Kidney epithelial cell (primary cell): ENCODE data around the gene SFT2D2. TPM values are rescaled to one million over a fixed set of nuclear protein-coding genes. Genes with fewer than 3 reads are reported as not detected.

Experiments used
- DNase-seq: peaks from one replicate; pipeline ENCODE4 v3.0.0-alpha.2; 2010; ENCODE audit warnings: low read depth
- H3K27me3 ChIP-seq: 2 replicates; pipeline ENCODE4 v1.6.0; 2011; ENCODE audit warnings: low read length; ENCODE audit not compliant: control insufficient read depth, insufficient read depth
- H3K36me3 ChIP-seq: 2 replicates; pipeline ENCODE4 v1.5.1; 2011; ENCODE audit warnings: low read length; ENCODE audit not compliant: control insufficient read depth, insufficient read depth
- H3K4me3 ChIP-seq: 2 replicates; pipeline ENCODE4 v1.5.1; 2011; ENCODE audit warnings: low read depth, mild to moderate bottlenecking, control low read depth, low read length
- total RNA-seq: library from RNA; depleted of rRNA; stranded (reverse); fragments of >200 nt; gene quantifications from 2 replicates; pipeline ENCODE4 v1.2.3, GENCODE V29; 2015
- TF ChIP-seq, protein P1 (sequence below): IDR thresholded peaks from 2 replicates; pipeline ENCODE4 v1.5.1; 2011; ENCODE audit warnings: mild to moderate bottlenecking, moderate library complexity, low read length, control low read depth, inconsistent platforms; ENCODE audit not compliant: insufficient read depth, poor library complexity, severe bottlenecking

SFT2D2 gene
- total RNA-seq, 1 donor from 2014 or later, result 42.1 TPM

- Histone ChIP-seq H3K27me3 (no peaks in the 10 kb centered on the region), H3K36me3 (no peaks in the 10 kb centered on the region), H3K4me3 (no peak overlapping the region)
- TF ChIP-seq, protein P1, sequence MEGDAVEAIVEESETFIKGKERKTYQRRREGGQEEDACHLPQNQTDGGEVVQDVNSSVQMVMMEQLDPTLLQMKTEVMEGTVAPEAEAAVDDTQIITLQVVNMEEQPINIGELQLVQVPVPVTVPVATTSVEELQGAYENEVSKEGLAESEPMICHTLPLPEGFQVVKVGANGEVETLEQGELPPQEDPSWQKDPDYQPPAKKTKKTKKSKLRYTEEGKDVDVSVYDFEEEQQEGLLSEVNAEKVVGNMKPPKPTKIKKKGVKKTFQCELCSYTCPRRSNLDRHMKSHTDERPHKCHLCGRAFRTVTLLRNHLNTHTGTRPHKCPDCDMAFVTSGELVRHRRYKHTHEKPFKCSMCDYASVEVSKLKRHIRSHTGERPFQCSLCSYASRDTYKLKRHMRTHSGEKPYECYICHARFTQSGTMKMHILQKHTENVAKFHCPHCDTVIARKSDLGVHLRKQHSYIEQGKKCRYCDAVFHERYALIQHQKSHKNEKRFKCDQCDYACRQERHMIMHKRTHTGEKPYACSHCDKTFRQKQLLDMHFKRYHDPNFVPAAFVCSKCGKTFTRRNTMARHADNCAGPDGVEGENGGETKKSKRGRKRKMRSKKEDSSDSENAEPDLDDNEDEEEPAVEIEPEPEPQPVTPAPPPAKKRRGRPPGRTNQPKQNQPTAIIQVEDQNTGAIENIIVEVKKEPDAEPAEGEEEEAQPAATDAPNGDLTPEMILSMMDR, result no peak
- no peak for DNase-seq
Observed at GRCh38 chr1:168187177-168187576, 38.6 kb upstream of the SFT2D2 start.

GRCh38 chr1:168190403-168190802 lies 35.4 kb upstream of the SFT2D2 start:
- DNase-seq, result no peak
- TF ChIP-seq, protein P1, result no peak
- H3K36me3 ChIP-seq, result no peaks in the 10 kb centered on the region

DNA sequence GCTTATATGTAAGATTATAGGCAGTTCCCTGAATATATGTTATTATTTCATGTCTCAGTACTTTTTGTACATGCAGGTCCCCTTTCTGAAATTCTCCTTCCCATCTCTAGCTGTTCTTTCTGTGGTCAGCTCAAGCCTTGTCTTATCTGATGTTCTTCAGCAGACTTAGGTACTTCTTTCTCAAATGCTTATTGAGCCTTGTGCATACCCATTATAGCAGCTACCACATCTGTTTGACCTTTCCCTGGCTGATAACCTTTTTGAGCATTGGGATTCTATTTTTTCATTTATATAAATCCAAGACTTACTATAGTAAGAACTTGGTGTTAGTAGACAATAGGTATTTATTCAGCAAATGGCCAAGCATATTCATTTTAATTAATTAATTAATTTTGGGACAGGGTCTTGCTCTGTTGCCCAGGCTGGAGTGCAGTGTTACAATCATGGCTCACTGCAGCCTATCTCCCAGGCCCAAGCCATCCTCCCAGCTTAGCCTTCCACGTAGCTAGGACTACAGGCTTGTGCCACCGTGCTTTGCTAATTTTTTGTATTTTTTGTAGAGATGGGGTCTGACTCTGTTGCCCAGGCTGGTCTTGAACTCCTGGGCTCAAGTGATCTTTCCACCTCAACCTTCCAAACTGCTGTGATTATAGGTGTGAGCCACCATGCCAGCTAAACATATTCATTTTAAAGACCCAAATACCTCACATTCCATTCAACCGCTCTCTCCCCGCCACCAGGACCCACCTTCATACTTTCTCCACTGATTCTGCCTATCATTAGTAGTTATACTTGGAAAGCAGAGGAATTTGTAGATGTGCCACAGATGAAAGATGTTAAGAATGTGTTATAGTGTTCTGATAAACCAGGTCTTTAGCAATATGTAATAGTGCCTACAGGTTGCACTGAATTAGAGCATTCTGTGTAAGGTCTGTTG lies 30.3 kb upstream of the SFT2D2 start:
- Histone ChIP-seq H3K27me3 (no peaks in the 10 kb centered on the region), H3K4me3 (no peak overlapping the region), H3K36me3 (no peaks in the 10 kb centered on the region)
- TF ChIP-seq, protein P1, result no peak
- DNase-seq, result no peak

More at GRCh38 chr1:168190403-168190802, 35.4 kb upstream of the SFT2D2 start:
- Histone ChIP-seq H3K4me3 (no peak overlapping the region), H3K27me3 (no peaks in the 10 kb centered on the region)

DNA sequence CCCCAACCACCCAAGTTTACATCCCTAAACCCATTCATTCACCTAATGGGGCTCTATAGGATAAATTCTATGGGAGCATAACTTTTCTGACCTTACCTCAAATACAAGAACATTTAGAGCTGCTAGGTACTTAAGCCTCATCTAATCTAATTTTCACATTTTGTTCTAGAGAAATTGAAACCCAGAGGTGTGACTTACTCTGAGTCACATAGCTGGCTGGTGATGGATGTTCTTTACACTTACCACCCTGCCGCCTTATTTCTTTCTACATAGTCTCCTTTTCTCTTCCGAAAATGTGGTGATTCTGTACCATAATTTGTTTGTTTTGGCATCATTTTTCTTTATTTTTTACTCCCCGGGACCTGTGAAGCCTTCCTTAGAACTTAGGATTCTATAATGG lies 26.7 kb upstream of the SFT2D2 start:
- Histone ChIP-seq H3K27me3 (no peaks in the 10 kb centered on the region), H3K36me3 (no peaks in the 10 kb centered on the region), H3K4me3 (no peak overlapping the region)
- DNase-seq, result no peak
- TF ChIP-seq, protein P1, result no peak

DNA sequence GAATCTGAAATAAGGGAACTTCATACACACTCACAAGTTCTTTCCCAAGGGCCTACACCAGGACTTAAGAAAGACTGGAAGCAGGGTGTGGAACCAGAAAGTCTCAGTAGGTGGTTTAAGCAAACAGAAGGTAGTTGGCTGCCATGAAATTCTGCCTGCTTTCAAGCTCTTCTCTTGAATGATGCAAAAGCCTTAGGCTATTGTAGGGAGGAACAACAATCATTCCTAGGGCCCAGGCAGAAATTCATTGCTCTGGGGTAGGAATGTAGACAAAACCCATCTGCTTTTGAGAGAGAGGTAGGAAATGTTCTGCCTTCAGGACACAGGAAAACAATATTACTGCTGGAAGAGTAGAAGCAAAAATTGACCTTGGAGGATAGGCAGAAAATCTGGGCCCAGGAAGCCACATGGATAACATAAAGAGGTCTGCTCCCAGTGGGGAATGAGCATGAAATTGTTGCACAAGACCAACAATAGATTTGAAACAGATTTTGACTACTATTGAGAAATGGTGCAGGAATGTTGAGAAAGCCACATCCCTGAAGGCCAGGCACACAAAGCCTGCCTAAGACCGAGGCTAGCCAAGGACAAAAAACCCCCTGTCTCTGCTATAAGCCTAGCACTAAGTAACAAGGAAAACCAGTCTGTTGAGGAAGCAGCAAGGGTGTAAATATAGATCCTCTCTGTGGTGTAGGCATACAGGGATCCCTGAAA lies 22.7 kb upstream of the SFT2D2 start:
- DNase-seq, result no peak
- Histone ChIP-seq H3K4me3 (no peak overlapping the region), H3K27me3 (no peaks in the 10 kb centered on the region), H3K36me3 (no peaks in the 10 kb centered on the region)
- TF ChIP-seq, protein P1, result no peak
